Measurements from ENCODE around the gene SALL2.

SALL2 gene

DNA sequence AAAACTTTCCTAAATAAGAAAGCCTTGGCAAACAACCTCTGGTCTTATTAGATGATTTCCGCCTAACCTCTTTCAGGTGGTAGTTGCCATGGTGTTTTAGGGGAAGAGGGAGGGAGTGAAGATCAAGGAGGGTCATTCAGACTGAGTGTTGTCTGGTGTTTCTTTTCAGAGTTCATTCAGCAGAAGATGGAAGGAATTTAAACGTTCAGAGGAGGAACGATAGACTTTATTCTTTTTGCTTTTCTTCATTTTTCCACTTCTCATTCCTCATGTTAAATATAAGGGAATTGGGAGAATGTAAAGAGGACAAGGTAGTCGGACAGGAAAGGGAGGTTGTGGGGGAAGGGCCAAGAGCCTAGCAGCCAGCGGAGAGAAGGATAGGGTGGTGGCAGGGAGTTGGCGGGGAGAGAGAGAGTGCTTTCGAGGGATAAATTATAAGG is 17.4 kb upstream of the SALL2 start:
- no peak for TF ChIP-seq CTCF (IDR thresholded peaks at IDR 0.05; ENCODE audit: poor library complexity, severe bottlenecking)
- Histone ChIP-seq H3K27me3 (ENCODE audit: insufficient read depth, poor library complexity, severe bottlenecking) (no peaks in the 10 kb centered on the region), H3K27ac (ENCODE audit: poor library complexity, severe bottlenecking) (no peak overlapping the region), H3K36me3 (ENCODE audit: low read depth) (no peaks in the 10 kb centered on the region), H3K4me3 (ENCODE audit: severe bottlenecking) (no peak overlapping the region), H3K4me1 (ENCODE audit: insufficient read depth, poor library complexity, severe bottlenecking) (no peaks in the 10 kb centered on the region), H3K9me3 (ENCODE audit: severe bottlenecking) (no peaks in the 10 kb centered on the region)
- ATAC-seq (ENCODE audit: low read depth) (no peak), DNase-seq (ENCODE audit: low spot score) (no peak)

GRCh38 chr14:21541413-21542074 is 15.4 kb upstream of the SALL2 start:
- no peak overlapping the region for H3K27ac ChIP-seq (ENCODE audit: poor library complexity, severe bottlenecking)
- ATAC-seq (ENCODE audit: low read depth), result no peak
- TF ChIP-seq CTCF (IDR thresholded peaks at IDR 0.05; ENCODE audit: poor library complexity, severe bottlenecking), result no peak

GRCh38 chr14:21539189-21539940 is 13.2 kb upstream of the SALL2 start:
- H3K4me1 ChIP-seq (ENCODE audit: insufficient read depth, poor library complexity, severe bottlenecking), result no peaks in the 10 kb centered on the region
- H3K27me3 ChIP-seq (ENCODE audit: insufficient read depth, poor library complexity, severe bottlenecking), result peaks cover 23% of the 10 kb centered on the region
- DNase-seq (ENCODE audit: low spot score), result no peak
- no peak overlapping the region for H3K27ac ChIP-seq (ENCODE audit: poor library complexity, severe bottlenecking)
- no peak for ATAC-seq (ENCODE audit: low read depth)
- no peak for TF ChIP-seq CTCF (IDR thresholded peaks at IDR 0.05; ENCODE audit: poor library complexity, severe bottlenecking)
- no peak overlapping the region for H3K4me3 ChIP-seq (ENCODE audit: severe bottlenecking)
- H3K36me3 ChIP-seq (ENCODE audit: low read depth), result no peaks in the 10 kb centered on the region
- no peaks in the 10 kb centered on the region for H3K9me3 ChIP-seq (ENCODE audit: severe bottlenecking)

More at GRCh38 chr14:21541413-21542074, 15.4 kb upstream of the SALL2 start:
- H3K36me3 ChIP-seq (ENCODE audit: low read depth), result no peaks in the 10 kb centered on the region
- no peak overlapping the region for H3K4me3 ChIP-seq (ENCODE audit: severe bottlenecking)
- DNase-seq (ENCODE audit: low spot score), result no peak
- H3K4me1 ChIP-seq (ENCODE audit: insufficient read depth, poor library complexity, severe bottlenecking), result no peaks in the 10 kb centered on the region
- peaks cover 13% of the 10 kb centered on the region for H3K27me3 ChIP-seq (ENCODE audit: insufficient read depth, poor library complexity, severe bottlenecking)
- H3K9me3 ChIP-seq (ENCODE audit: severe bottlenecking), result no peaks in the 10 kb centered on the region

DNA sequence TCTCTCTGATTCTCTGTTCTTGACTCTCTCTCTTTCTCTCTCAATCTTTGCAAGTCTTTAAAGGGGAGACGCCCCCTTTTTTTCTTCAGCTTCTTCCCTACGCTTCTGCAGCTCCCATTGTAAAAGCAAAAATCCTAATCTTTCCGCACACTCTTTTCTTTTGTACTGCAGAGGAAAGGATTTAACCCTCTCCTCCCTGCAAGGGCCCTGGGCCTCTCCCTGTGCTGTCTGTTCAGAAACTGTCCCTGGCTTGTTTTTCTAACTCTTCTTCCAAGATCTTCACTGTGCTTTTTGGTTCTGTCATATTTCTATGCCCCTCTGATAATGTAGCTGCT is 10.9 kb upstream of the SALL2 start:
- Histone ChIP-seq H3K4me3 (ENCODE audit: severe bottlenecking) (no peak overlapping the region), H3K27me3 (ENCODE audit: insufficient read depth, poor library complexity, severe bottlenecking) (peaks cover 23% of the 10 kb centered on the region), H3K4me1 (ENCODE audit: insufficient read depth, poor library complexity, severe bottlenecking) (no peaks in the 10 kb centered on the region), H3K9me3 (ENCODE audit: severe bottlenecking) (no peaks in the 10 kb centered on the region), H3K27ac (ENCODE audit: poor library complexity, severe bottlenecking) (no peak overlapping the region), H3K36me3 (ENCODE audit: low read depth) (no peaks in the 10 kb centered on the region)
- TF ChIP-seq CTCF (IDR thresholded peaks at IDR 0.05; ENCODE audit: poor library complexity, severe bottlenecking), result no peak
- no peak for DNase-seq (ENCODE audit: low spot score)
- no peak for ATAC-seq (ENCODE audit: low read depth)

Data from RWPE2 (cell line).